GM13977 (cell line): ENCODE data around the gene CTIF.

Source experiments
- DNase-seq: peaks from one replicate; pipeline ENCODE4 v3.0.0; 2012; ENCODE audit warnings: low spot score
- CTCF ChIP-seq: IDR thresholded peaks from 2 replicates; pipeline ENCODE4 v1.5.1; 2012; ENCODE audit warnings: mild to moderate bottlenecking, control low read depth; ENCODE audit not compliant: insufficient read depth; ENCODE audit errors: extremely low read depth, missing control alignments
- in situ Hi-C: fragments of 300-500 bp; cut with MboI; formaldehyde crosslinking; loops from one replicate; pipeline ENCODE4 v1.12.0; 2022; ENCODE audit warnings: low sequenced_read_pairs, low pct_unique_long_range_greater_than_20kb, mixed read lengths, inconsistent platforms; ENCODE audit not compliant: unreplicated experiment

Gene CTIF

GRCh38 chr18:48728204-48728833 is 189.5 kb downstream of the CTIF start:
- DNase-seq: no peak
- in situ Hi-C loops: no loop called here
- TF ChIP-seq CTCF: no peak

- in situ Hi-C loops: no loop called here
Observed at GRCh38 chr18:48729404-48729803, 190.6 kb downstream of the CTIF start.

GRCh38 chr18:48730010-48730409 is 191.2 kb downstream of the CTIF start:
- TF ChIP-seq CTCF: no peak
- DNase-seq: no peak
- in situ Hi-C loops: no loop called here

More at GRCh38 chr18:48729404-48729803, 190.6 kb downstream of the CTIF start:
- DNase-seq: no peak
- no peak for TF ChIP-seq CTCF

- in situ Hi-C loops: no loop called here
- no peak for TF ChIP-seq CTCF
- DNase-seq: peak; percentile 67
Observed at GRCh38 chr18:48732767-48733424, 194.1 kb downstream of the CTIF start.

GRCh38 chr18:48733643-48734253 is 194.9 kb downstream of the CTIF start:
- no peak for TF ChIP-seq CTCF
- in situ Hi-C loops: no loop called here
- no peak for DNase-seq

- DNase-seq: no peak
- in situ Hi-C loops: no loop called here
- no peak for TF ChIP-seq CTCF
Observed at GRCh38 chr18:48734460-48734859, 195.6 kb downstream of the CTIF start.
